Stomach (tissue), 4 donors: ENCODE measurements around the gene RNF123.

ENCODE experiments used
- CTCF ChIP-seq, 7 experiments: fragments of 450-650 bp in 4 of 7; fragments of 200-600 bp in 3 of 7; sonication (generic) in 3 of 7; IDR thresholded peaks; one replicate each; pipeline ENCODE4 v1.5.1; 2016 to 2019; ENCODE audit warnings: antibody characterized with exemption in 7 of 7, control low read depth in 2 of 7, mild to moderate bottlenecking in 1 of 7
- EP300 ChIP-seq: sonication (generic); formaldehyde crosslinking; IDR thresholded peaks from one replicate; pipeline ENCODE4 v1.6.1; 2017; ENCODE audit warnings: antibody characterized with exemption
- POLR2AphosphoS5 ChIP-seq, 3 donors: sonication (generic); formaldehyde crosslinking; IDR thresholded peaks; one replicate each; pipeline ENCODE4 v1.6.1; 2016; ENCODE audit warnings: antibody characterized with exemption in 3 of 3

- TF ChIP-seq CTCF (IDR thresholded peaks at IDR 0.05) (no peak), EP300 (no peak), POLR2AphosphoS5 (IDR thresholded peaks at IDR 0.05) (no peak)
These were observed 62.1 kb downstream of the RNF123 start for GRCh38 chr3:49751501-49751900.
